Loucy (cell line): ENCODE measurements around the gene IL12RB1.

Source experiments
- CTCF ChIP-seq: fragments of 200-600 bp; sonication (generic); conservative IDR thresholded peaks from 2 replicates; pipeline ENCODE4 v1.5.1; 2014; ENCODE audit warnings: mild to moderate bottlenecking, antibody characterized with exemption, low read length
- EZH2phosphoT487 ChIP-seq: fragments of 200-600 bp; IDR thresholded peaks from 2 replicates; pipeline ENCODE4 v1.6.1; 2018; ENCODE audit warnings: antibody characterized with exemption, mild to moderate bottlenecking, moderate library complexity, borderline replicate concordance

- TF ChIP-seq CTCF: no peak
- no peak for TF ChIP-seq EZH2phosphoT487
These were observed 23.3 kb downstream of the IL12RB1 start for GRCh38 chr19:18063463-18063862.
